Transverse colon (tissue), 4 donors: ENCODE data around the gene TRIM31.

Source experiments
- CTCF ChIP-seq, 5 experiments: fragments of 200-600 bp in 3 of 5; fragments of 450-650 bp in 2 of 5; sonication (generic) in 3 of 5; IDR thresholded peaks; 1 replicate in 2 of 5; 2 replicates in 3 of 5; pipeline ENCODE4 v1.5.1; 2016 to 2017; ENCODE audit warnings: antibody characterized with exemption in 5 of 5, inconsistent platforms in 3 of 5, mild to moderate bottlenecking in 2 of 5, moderate library complexity in 1 of 5
- EP300 ChIP-seq: sonication (generic); formaldehyde crosslinking; IDR thresholded peaks from one replicate; pipeline ENCODE4 v1.6.1; 2017; ENCODE audit warnings: antibody characterized with exemption, low read depth
- POLR2A ChIP-seq: fragments of 450-650 bp; IDR thresholded peaks from one replicate; pipeline ENCODE4 v1.6.1; 2016; ENCODE audit warnings: antibody characterized with exemption, mild to moderate bottlenecking, moderate library complexity
- POLR2AphosphoS5 ChIP-seq, 3 donors: sonication (generic); formaldehyde crosslinking; IDR thresholded peaks; one replicate each; pipeline ENCODE4 v1.6.1; 2016; ENCODE audit warnings: antibody characterized with exemption in 3 of 3

- TF ChIP-seq CTCF (IDR thresholded peaks at IDR 0.05) (peak in 2 of 5 experiments; percentile 19 to 20), EP300 (no peak), POLR2AphosphoS5 (IDR thresholded peaks at IDR 0.05) (peak; percentile 91 to 98 (median 96)), POLR2A (peak; percentile 97)
Measured at GRCh38 chr6:30061092-30061857, 51.6 kb downstream of the TRIM31 start, which contains the start of gene POLR1H.
